Stimulated activated CD4-positive, alpha-beta T cell treated with anti-CD3 and anti-CD28 coated beads, Interleukin-2, amount 100 ng/mL, for 4 hours (primary cell): Measurements from ENCODE around the gene BMP2K.
"Not testable (repeated sequence)": the region's sequence is repeated elsewhere in the genome, so short reads cannot be mapped to it uniquely, and the experiment has no call there.

Source experiments
- DNase-seq: peaks from one replicate; pipeline ENCODE4 v3.0.0-alpha.2; 2020; ENCODE audit warnings: low read depth

BMP2K gene

GRCh38 chr4:78795594-78796416 is 19.7 kb downstream of the BMP2K start:
- not testable (repeated sequence) for DNase-seq

- DNase-seq, result no peak
Observed at GRCh38 chr4:78796526-78796925, 20.4 kb downstream of the BMP2K start.

GRCh38 chr4:78797777-78798284 is 21.7 kb downstream of the BMP2K start:
- DNase-seq, result no peak

- no peak for DNase-seq
Observed at GRCh38 chr4:78799551-78800495, 23.7 kb downstream of the BMP2K start.

GRCh38 chr4:78800965-78801364 is 24.8 kb downstream of the BMP2K start:
- no peak for DNase-seq

- no peak for DNase-seq
Observed at GRCh38 chr4:78803983-78804382, 27.8 kb downstream of the BMP2K start.

- DNase-seq, result no peak
Observed at GRCh38 chr4:78806943-78807460, 30.9 kb downstream of the BMP2K start.

GRCh38 chr4:78809295-78809694 is 33.1 kb downstream of the BMP2K start:
- no peak for DNase-seq

GRCh38 chr4:78809928-78810835 is 34.0 kb downstream of the BMP2K start:
- no peak for DNase-seq

GRCh38 chr4:78811034-78811433 is 34.9 kb downstream of the BMP2K start:
- no peak for DNase-seq

- no peak for DNase-seq
Observed at GRCh38 chr4:78818530-78819079, 42.5 kb downstream of the BMP2K start.

- DNase-seq, result no peak
Observed at GRCh38 chr4:78824001-78824400, 47.9 kb downstream of the BMP2K start.

GRCh38 chr4:78827191-78827590 is 51.0 kb downstream of the BMP2K start:
- no peak for DNase-seq

- no peak for DNase-seq
Observed at GRCh38 chr4:78829296-78829695, 53.1 kb downstream of the BMP2K start.

GRCh38 chr4:78839676-78840075 is 63.5 kb downstream of the BMP2K start:
- DNase-seq, result not testable (repeated sequence)

GRCh38 chr4:78840286-78840685 is 64.1 kb downstream of the BMP2K start:
- not testable (repeated sequence) for DNase-seq

- DNase-seq, result no peak
Observed at GRCh38 chr4:78845472-78845871, 69.3 kb downstream of the BMP2K start.

GRCh38 chr4:78846258-78846657 is 70.1 kb downstream of the BMP2K start:
- no peak for DNase-seq

- DNase-seq, result no peak
Observed at GRCh38 chr4:78862314-78862737, 86.2 kb downstream of the BMP2K start.

- no peak for DNase-seq
Observed at GRCh38 chr4:78863254-78863869, 87.2 kb downstream of the BMP2K start.

- no peak for DNase-seq
Observed at GRCh38 chr4:78863991-78864390, 87.8 kb downstream of the BMP2K start.
